ENCODE data around the gene CD151. TPM values are rescaled to one million over a fixed set of nuclear protein-coding genes. Genes with fewer than 3 reads are reported as not detected.

Gene CD151
- polyA plus RNA-seq, 1 of the 3 experiments (the other 2 are of a cell fraction): 922 TPM

- H3K79me2 ChIP-seq (ENCODE audit: insufficient read depth): no peaks in the 10 kb centered on the region
- H3K4me1 ChIP-seq (ENCODE audit: control insufficient read depth in 1 of 2, insufficient read depth in 2 of 2, low read depth in 1 of 2, low read length in 1 of 2): peaks cover 9 to 20% of the 10 kb centered on the region in 2 experiments; a peak in 3 of 4 replicates
- no peaks in the 10 kb centered on the region for H4K20me1 ChIP-seq (ENCODE audit: insufficient read depth)
- no peak overlapping the region for H3K27ac ChIP-seq (ENCODE audit: low read depth in 2 of 2, low read length in 1 of 2)
- H3K36me3 ChIP-seq (replicated peaks in 1 of 2; ENCODE audit: control insufficient read depth in 1 of 2, insufficient read depth in 2 of 2, low read length in 1 of 2): peaks cover 0 to 7% of the 10 kb centered on the region in 2 experiments
- H3K9ac ChIP-seq: no peak overlapping the region
- ChIA-PET POLR2A (interaction anchor here (1.0 to 1.2 kb wide), 3 partner anchors 9 to 343 kb away, joined by 3 to 4 read pairs (median 3); partner anchors contain the start of gene GATD1), CTCF (no interaction called here)
- H3K4me3 ChIP-seq (ENCODE audit: low read depth in 2 of 2, low read length in 1 of 2): no peak overlapping the region
- no peak overlapping the region for H2AFZ ChIP-seq (ENCODE audit: low read depth)
- peak; percentile 4; the same call in 1 of the 2 replicates for TF ChIP-seq PBX3 (IDR thresholded peaks at IDR 0.05)
- no peak for TF ChIP-seq REST (IDR thresholded peaks at IDR 0.05; ENCODE audit: low read depth, low read length)
- TF ChIP-seq MXI1 (IDR thresholded peaks at IDR 0.05; ENCODE audit: low read depth, low read length): no peak
- TF ChIP-seq POLR2AphosphoS5 (IDR thresholded peaks at IDR 0.05; ENCODE audit: low read depth, low read length): 0 out of 2 replicates have a peak, but pooled peaks have one; percentile 22
- TF ChIP-seq, protein P1, sequence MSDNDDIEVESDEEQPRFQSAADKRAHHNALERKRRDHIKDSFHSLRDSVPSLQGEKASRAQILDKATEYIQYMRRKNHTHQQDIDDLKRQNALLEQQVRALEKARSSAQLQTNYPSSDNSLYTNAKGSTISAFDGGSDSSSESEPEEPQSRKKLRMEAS (IDR thresholded peaks at IDR 0.05; ENCODE audit: low read depth): no peak
- no peak for TF ChIP-seq TEAD4 (IDR thresholded peaks at IDR 0.05; ENCODE audit: borderline replicate concordance, insufficient read depth)
- no peak for TF ChIP-seq RAD21 (IDR thresholded peaks at IDR 0.05; ENCODE audit: low read length)
- TF ChIP-seq EZH2phosphoT487 (IDR thresholded peaks at IDR 0.05; ENCODE audit: borderline replicate concordance, low read depth): no peak
- TF ChIP-seq FOXJ3 (CRISPR knock-in tag; IDR thresholded peaks at IDR 0.05): no peak
- no peak for TF ChIP-seq RFX5 (IDR thresholded peaks at IDR 0.05; ENCODE audit: low read length)
- no peak for TF ChIP-seq CHD2 (IDR thresholded peaks at IDR 0.05; ENCODE audit: low read length, partially characterized antibody)
- WGBS (ENCODE audit: low lambda C conversion rate): 85% methylated on average over 11 of the region's 24 CpGs
- H3K27me3 ChIP-seq (ENCODE audit: insufficient read depth): no peaks in the 10 kb centered on the region
- H3K9me3 ChIP-seq: no peaks in the 10 kb centered on the region
- H3K9me2 ChIP-seq: no peaks in the 10 kb centered on the region
- peaks cover 21% of the 10 kb centered on the region for H3F3A ChIP-seq (replicated peaks; ENCODE audit: insufficient read depth)
- DNase-seq: no peak
- no peak overlapping the region for H3K4me2 ChIP-seq
These were observed 46.3 kb upstream of the CD151 start for GRCh38 chr11:786235-787083.

All from SK-N-SH (cell line).